ENCODE results near the gene TTC17.

TTC17 gene

GRCh38 chr11:43504316-43504950 lies 145.7 kb downstream of the TTC17 start:
- DNase-seq (ENCODE audit: low read depth in 2 of 2) = peak; percentile 15 to 49
- H3K4me3 ChIP-seq (replicated peaks in 1 of 2; ENCODE audit: low read depth in 2 of 2, low read length in 2 of 2) = no peak overlapping the region
- peak; percentile 42 for TF ChIP-seq CTCF (IDR thresholded peaks at IDR 0.05; ENCODE audit: low read depth, low read length)

GRCh38 chr11:43505171-43505570 lies 146.5 kb downstream of the TTC17 start:
- TF ChIP-seq CTCF (IDR thresholded peaks at IDR 0.05; ENCODE audit: low read depth, low read length) = no peak
- no peak for DNase-seq (ENCODE audit: low read depth in 2 of 2)
- no peak overlapping the region for H3K4me3 ChIP-seq (replicated peaks in 1 of 2; ENCODE audit: low read depth in 2 of 2, low read length in 2 of 2)

- no peak for TF ChIP-seq CTCF (IDR thresholded peaks at IDR 0.05; ENCODE audit: low read depth, low read length)
- H3K4me3 ChIP-seq (replicated peaks in 1 of 2; ENCODE audit: low read depth in 2 of 2, low read length in 2 of 2) = no peak overlapping the region
- DNase-seq (ENCODE audit: low read depth in 2 of 2) = no peak
Observed at GRCh38 chr11:43507171-43507570, 148.5 kb downstream of the TTC17 start.

- peak; percentile 48 to 89 for DNase-seq (ENCODE audit: low read depth in 2 of 2)
- H3K4me3 ChIP-seq (replicated peaks in 1 of 2; ENCODE audit: low read depth in 2 of 2, low read length in 2 of 2) = no peak overlapping the region
- no peak for TF ChIP-seq CTCF (IDR thresholded peaks at IDR 0.05; ENCODE audit: low read depth, low read length)
Observed at GRCh38 chr11:43508511-43508918, 149.8 kb downstream of the TTC17 start.

GRCh38 chr11:43511959-43512358 lies 153.2 kb downstream of the TTC17 start:
- TF ChIP-seq CTCF (IDR thresholded peaks at IDR 0.05; ENCODE audit: low read depth, low read length) = no peak
- DNase-seq (ENCODE audit: low read depth in 2 of 2) = no peak
- no peak overlapping the region for H3K4me3 ChIP-seq (replicated peaks in 1 of 2; ENCODE audit: low read depth in 2 of 2, low read length in 2 of 2)

GRCh38 chr11:43515090-43515489 lies 156.4 kb downstream of the TTC17 start:
- TF ChIP-seq CTCF (IDR thresholded peaks at IDR 0.05; ENCODE audit: low read depth, low read length) = peak; percentile 26
- DNase-seq (ENCODE audit: low read depth in 2 of 2) = no peak
- H3K4me3 ChIP-seq (replicated peaks in 1 of 2; ENCODE audit: low read depth in 2 of 2, low read length in 2 of 2) = no peak overlapping the region

- TF ChIP-seq CTCF (IDR thresholded peaks at IDR 0.05; ENCODE audit: low read depth, low read length) = no peak
- DNase-seq (ENCODE audit: low read depth in 2 of 2) = no peak
- no peak overlapping the region for H3K4me3 ChIP-seq (replicated peaks in 1 of 2; ENCODE audit: low read depth in 2 of 2, low read length in 2 of 2)
Observed at GRCh38 chr11:43516316-43516850, 157.7 kb downstream of the TTC17 start.

Measured in cardiac fibroblast (primary cell).